Measurements from ENCODE around the gene NCKIPSD. TPM values are rescaled to one million over a fixed set of nuclear protein-coding genes. Genes with fewer than 3 reads are reported as not detected.

The NCKIPSD gene
- polyA plus RNA-seq, 3 donors = 4.2 to 14.8 (median 4.3) TPM

DNA sequence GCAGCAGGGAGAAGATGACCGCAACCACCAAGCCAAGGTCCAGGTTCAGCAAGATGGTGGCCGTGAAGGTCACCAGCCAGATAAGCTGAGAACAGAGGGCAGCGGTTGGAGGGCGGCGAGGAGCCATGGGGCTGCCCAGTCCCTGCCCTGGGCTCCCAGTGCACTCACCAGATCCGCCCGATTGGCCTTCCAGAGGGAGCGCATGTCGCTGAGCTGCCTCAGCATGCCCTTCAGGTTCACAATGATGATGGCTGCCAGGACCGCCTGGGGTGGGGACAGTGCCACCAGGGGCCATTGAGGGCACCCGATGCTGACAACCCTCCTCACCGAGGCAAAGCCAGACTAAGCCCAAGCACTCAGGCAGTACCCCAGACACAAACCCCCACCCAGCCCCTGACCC is 55.8 kb downstream of the NCKIPSD start:
- intact Hi-C loops (cut with micrococcal nuclease) = loop anchor here (10.0 kb wide), 1 partner anchor 165 kb away; a partner anchor contains a TSS
- H3K4me3 ChIP-seq (replicated peaks in 1 of 3; ENCODE audit: low read depth in 2 of 3, low read length in 3 of 3) = no peak overlapping the region
- Mint-ChIP-seq H3K27me3 (ENCODE audit: low read depth in 3 of 3) (peaks cover 0 to 4% (median 3%) of the 10 kb centered on the region in 3 donors), H3K27ac (no peak overlapping the region), H3K4me1 (peaks cover 14% of the 10 kb centered on the region), H3K36me3 (peaks cover 72 to 86% of the 10 kb centered on the region in 2 donors), H3K9me3 (peaks cover 0 to 3% (median 0%) of the 10 kb centered on the region in 7 donors), H3K4me3 (no peak overlapping the region)
- no peak for DNase-seq
- peaks cover 16% of the 10 kb centered on the region for H3K79me2 ChIP-seq (ENCODE audit: insufficient read depth, low read length)
- no peak overlapping the region for H3K9ac ChIP-seq (ENCODE audit: insufficient read depth, low read length, poor library complexity, severe bottlenecking)
- peaks cover 82 to 88% of the 10 kb centered on the region in 2 donors for H3K36me3 ChIP-seq (replicated peaks in 1 of 2; ENCODE audit: control insufficient read depth in 1 of 2, insufficient read depth in 2 of 2, low read length in 2 of 2)
- peaks cover 16% of the 10 kb centered on the region for H4K20me1 ChIP-seq (ENCODE audit: insufficient read depth, low read length)
- WGBS (ENCODE audit: insufficient coverage) = 100% methylated on average over 11 of the region's 12 CpGs
- no peak overlapping the region for H2AFZ ChIP-seq (ENCODE audit: insufficient read depth, low read depth, low read length, poor library complexity, severe bottlenecking)
- TF ChIP-seq CTCF (IDR thresholded peaks at IDR 0.05) = no peak
- no peak overlapping the region for H3K27ac ChIP-seq (ENCODE audit: low read depth in 1 of 2, low read length in 2 of 2)
- H3K4me1 ChIP-seq (ENCODE audit: control insufficient read depth in 1 of 2, insufficient read depth in 2 of 2, low read length in 2 of 2) = peaks cover 11 to 18% of the 10 kb centered on the region in 2 donors
- H3K9me3 ChIP-seq (replicated peaks in 1 of 2; ENCODE audit: control insufficient read depth in 1 of 2, insufficient read depth in 1 of 2, low read length in 2 of 2) = no peaks in the 10 kb centered on the region
- H3K4me2 ChIP-seq (replicated peaks; ENCODE audit: extremely low read depth, low read length, poor library complexity, severe bottlenecking) = no peak overlapping the region
- H3K27me3 ChIP-seq (ENCODE audit: control insufficient read depth in 2 of 2, insufficient read depth in 2 of 2, low read length in 2 of 2) = no peaks in the 10 kb centered on the region

- Histone ChIP-seq H3K79me2 (ENCODE audit: insufficient read depth, low read length) (peaks cover 2% of the 10 kb centered on the region), H4K20me1 (ENCODE audit: insufficient read depth, low read length) (peaks cover 4% of the 10 kb centered on the region), H3K36me3 (replicated peaks in 1 of 2; ENCODE audit: control insufficient read depth in 1 of 2, insufficient read depth in 2 of 2, low read length in 2 of 2) (peaks cover 82 to 95% of the 10 kb centered on the region in 2 donors), H3K4me2 (replicated peaks; ENCODE audit: extremely low read depth, low read length, poor library complexity, severe bottlenecking) (no peak overlapping the region), H2AFZ (ENCODE audit: insufficient read depth, low read depth, low read length, poor library complexity, severe bottlenecking) (no peak overlapping the region), H3K27ac (ENCODE audit: low read depth in 1 of 2, low read length in 2 of 2) (no peak overlapping the region), H3K27me3 (ENCODE audit: control insufficient read depth in 2 of 2, insufficient read depth in 2 of 2, low read length in 2 of 2) (no peaks in the 10 kb centered on the region), H3K4me1 (ENCODE audit: control insufficient read depth in 1 of 2, insufficient read depth in 2 of 2, low read length in 2 of 2) (peaks cover 0 to 4% of the 10 kb centered on the region in 2 donors), H3K4me3 (replicated peaks in 1 of 3; ENCODE audit: low read depth in 2 of 3, low read length in 3 of 3) (no peak overlapping the region), H3K9me3 (replicated peaks in 1 of 2; ENCODE audit: control insufficient read depth in 1 of 2, insufficient read depth in 1 of 2, low read length in 2 of 2) (no peaks in the 10 kb centered on the region), H3K9ac (ENCODE audit: insufficient read depth, low read length, poor library complexity, severe bottlenecking) (no peak overlapping the region)
- H3K36me3 Mint-ChIP-seq = peaks cover 76 to 93% of the 10 kb centered on the region in 2 donors
- no peak for DNase-seq
- WGBS (ENCODE audit: insufficient coverage) = 98% methylated on average over 11 of the region's 13 CpGs
- no peak for TF ChIP-seq CTCF (IDR thresholded peaks at IDR 0.05)
- peaks cover 0 to 3% (median 0%) of the 10 kb centered on the region in 7 donors for H3K9me3 Mint-ChIP-seq
- H3K4me3 Mint-ChIP-seq = no peak overlapping the region
- H3K27me3 Mint-ChIP-seq (ENCODE audit: low read depth in 3 of 3) = peaks cover 0 to 5% (median 4%) of the 10 kb centered on the region in 3 donors
- H3K4me1 Mint-ChIP-seq = peaks cover 1% of the 10 kb centered on the region
- intact Hi-C loops (cut with micrococcal nuclease) = no loop called here
- H3K27ac Mint-ChIP-seq = peak overlapping the region in 5 of 7 donors; percentile 2 to 60 (median 34)
Observed at GRCh38 chr3:48628277-48629017, 57.3 kb downstream of the NCKIPSD start.

Measured in CD14-positive monocyte (primary cell).